ENCODE measurements around the gene DNAJC10.

DNAJC10 gene

DNA sequence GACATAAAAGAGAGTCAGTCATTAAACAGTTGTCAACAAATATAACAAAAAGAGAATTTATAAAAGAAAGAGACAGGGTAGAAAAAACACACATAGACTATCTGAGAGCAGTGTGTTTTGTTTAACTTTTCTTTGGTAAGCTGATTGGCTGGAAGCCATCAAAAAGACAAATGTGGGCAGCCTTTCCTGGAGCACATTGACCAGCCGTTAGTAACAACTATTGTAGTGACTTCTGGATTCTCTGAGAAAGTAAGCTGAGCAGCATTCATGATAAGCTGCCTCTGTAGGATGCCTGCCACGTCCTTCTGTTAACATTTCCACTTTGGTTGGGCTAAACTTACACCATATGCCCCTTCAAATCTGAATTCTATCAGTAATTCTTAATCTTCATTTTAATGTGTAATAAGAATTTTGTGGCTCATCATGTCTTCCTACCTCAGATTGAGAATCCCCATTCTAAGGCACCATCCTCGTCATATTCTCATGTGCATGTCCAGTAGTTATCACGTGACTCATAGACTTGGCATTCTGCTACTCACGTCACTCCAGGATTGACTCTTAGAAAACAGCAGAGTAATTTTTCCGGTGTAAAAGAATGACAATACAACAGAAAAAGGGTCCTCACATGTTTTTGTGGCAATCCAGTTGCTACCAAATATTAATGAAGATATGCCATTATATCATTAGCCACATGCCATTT, 43.4 kb upstream of the DNAJC10 start:
- Histone ChIP-seq H4K8ac (ENCODE audit: low read depth, low read length) (no peak overlapping the region), H3K9ac (ENCODE audit: low read length) (no peak overlapping the region), H2BK5ac (ENCODE audit: low read depth, low read length, poor library complexity) (no peak overlapping the region), H2BK12ac (ENCODE audit: low read length) (no peak overlapping the region), H3K4me1 (ENCODE audit: control insufficient read depth in 1 of 2, insufficient read depth in 2 of 2, low read length in 2 of 2) (no peaks in the 10 kb centered on the region), H3K14ac (ENCODE audit: low read length) (no peak overlapping the region), H3K18ac (ENCODE audit: low read length) (no peak overlapping the region), H3K4ac (ENCODE audit: low read depth, low read length) (no peak overlapping the region), H2AK5ac (ENCODE audit: low read length) (no peak overlapping the region), H2BK120ac (ENCODE audit: insufficient read depth, low read length, poor library complexity) (no peak overlapping the region), H3K23ac (ENCODE audit: low read length) (no peak overlapping the region), H3K79me1 (ENCODE audit: low read length) (no peaks in the 10 kb centered on the region), H3K27me3 (ENCODE audit: insufficient read depth, low read length) (no peaks in the 10 kb centered on the region), H4K91ac (ENCODE audit: low read depth, low read length) (no peak overlapping the region), H3K36me3 (ENCODE audit: control insufficient read depth in 1 of 2, insufficient read depth in 2 of 2, low read length in 2 of 2) (no peaks in the 10 kb centered on the region), H3K9me3 (ENCODE audit: insufficient read depth, low read depth, low read length) (no peaks in the 10 kb centered on the region), H3K4me2 (ENCODE audit: low read length) (no peak overlapping the region), H3K79me2 (ENCODE audit: control insufficient read depth, insufficient read depth, low read length, poor library complexity) (no peaks in the 10 kb centered on the region), H3K27ac (ENCODE audit: low read depth, low read length) (no peak overlapping the region), H4K12ac (ENCODE audit: low read depth, low read length) (no peak overlapping the region), H3K4me3 (ENCODE audit: low read depth, low read length) (no peak overlapping the region), H2AFZ (ENCODE audit: insufficient read depth, low read length, poor library complexity) (no peak overlapping the region)
- no CpG with 5 or more reads among the region's 6 CpGs for WGBS (ENCODE audit: extremely low coverage, insufficient coverage, insufficient read length)
- peak in 1 of 2 donors; percentile 61 for DNase-seq

DNA sequence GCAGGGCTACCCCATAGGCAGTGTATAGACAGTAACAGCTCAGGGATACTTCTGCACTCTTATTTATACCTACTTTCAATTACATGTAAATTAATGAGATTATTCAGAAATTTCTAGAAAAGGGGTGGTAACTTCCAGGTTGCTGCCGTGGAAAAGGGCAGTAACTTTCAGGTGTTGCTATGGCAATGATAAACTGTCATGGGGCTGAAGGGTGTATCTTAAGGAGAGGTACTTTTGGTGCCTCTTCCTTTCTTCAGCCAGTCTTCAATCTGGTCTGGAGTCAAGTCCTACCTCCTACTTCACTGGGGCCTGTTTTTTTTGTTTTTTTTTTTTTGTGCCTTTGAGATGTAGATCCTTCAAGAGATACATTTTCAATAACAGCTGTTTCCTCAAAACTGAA, 35.2 kb upstream of the DNAJC10 start:
- Histone ChIP-seq H3K27me3 (ENCODE audit: insufficient read depth, low read length) (no peaks in the 10 kb centered on the region), H3K4me1 (ENCODE audit: control insufficient read depth in 1 of 2, insufficient read depth in 2 of 2, low read length in 2 of 2) (no peaks in the 10 kb centered on the region), H3K4ac (ENCODE audit: low read depth, low read length) (no peak overlapping the region), H3K9ac (ENCODE audit: low read length) (no peak overlapping the region), H3K79me2 (ENCODE audit: control insufficient read depth, insufficient read depth, low read length, poor library complexity) (no peaks in the 10 kb centered on the region), H3K27ac (ENCODE audit: low read depth, low read length) (no peak overlapping the region), H2BK120ac (ENCODE audit: insufficient read depth, low read length, poor library complexity) (no peak overlapping the region), H3K4me3 (ENCODE audit: low read depth, low read length) (no peak overlapping the region), H3K79me1 (ENCODE audit: low read length) (no peaks in the 10 kb centered on the region), H2BK12ac (ENCODE audit: low read length) (no peak overlapping the region), H3K36me3 (ENCODE audit: control insufficient read depth in 1 of 2, insufficient read depth in 2 of 2, low read length in 2 of 2) (no peaks in the 10 kb centered on the region), H3K23ac (ENCODE audit: low read length) (no peak overlapping the region), H4K12ac (ENCODE audit: low read depth, low read length) (no peak overlapping the region), H3K4me2 (ENCODE audit: low read length) (no peak overlapping the region), H2AFZ (ENCODE audit: insufficient read depth, low read length, poor library complexity) (no peak overlapping the region), H2BK5ac (ENCODE audit: low read depth, low read length, poor library complexity) (no peak overlapping the region), H4K8ac (ENCODE audit: low read depth, low read length) (no peak overlapping the region), H3K14ac (ENCODE audit: low read length) (no peak overlapping the region), H3K18ac (ENCODE audit: low read length) (no peak overlapping the region), H2AK5ac (ENCODE audit: low read length) (no peak overlapping the region), H4K91ac (ENCODE audit: low read depth, low read length) (no peak overlapping the region), H3K9me3 (ENCODE audit: insufficient read depth, low read depth, low read length) (no peaks in the 10 kb centered on the region)
- no CpG with 5 or more reads among the region's 1 CpG for WGBS (ENCODE audit: extremely low coverage, insufficient coverage, insufficient read length)
- DNase-seq = no peak

GRCh38 chr2:182682210-182682609, 33.8 kb upstream of the DNAJC10 start:
- no peak overlapping the region for H3K14ac ChIP-seq (ENCODE audit: low read length)
- no peaks in the 10 kb centered on the region for H3K27me3 ChIP-seq (ENCODE audit: insufficient read depth, low read length)
- no peak overlapping the region for H4K12ac ChIP-seq (ENCODE audit: low read depth, low read length)
- H3K4me1 ChIP-seq (ENCODE audit: control insufficient read depth in 1 of 2, insufficient read depth in 2 of 2, low read length in 2 of 2) = no peaks in the 10 kb centered on the region
- H3K4ac ChIP-seq (ENCODE audit: low read depth, low read length) = no peak overlapping the region
- H3K36me3 ChIP-seq (ENCODE audit: control insufficient read depth in 1 of 2, insufficient read depth in 2 of 2, low read length in 2 of 2) = no peaks in the 10 kb centered on the region
- H4K8ac ChIP-seq (ENCODE audit: low read depth, low read length) = no peak overlapping the region
- H2BK120ac ChIP-seq (ENCODE audit: insufficient read depth, low read length, poor library complexity) = no peak overlapping the region
- H3K9ac ChIP-seq (ENCODE audit: low read length) = no peak overlapping the region
- H2AK5ac ChIP-seq (ENCODE audit: low read length) = no peak overlapping the region
- H3K4me2 ChIP-seq (ENCODE audit: low read length) = no peak overlapping the region
- H3K4me3 ChIP-seq (ENCODE audit: low read depth, low read length) = no peak overlapping the region
- H3K27ac ChIP-seq (ENCODE audit: low read depth, low read length) = no peak overlapping the region
- WGBS (ENCODE audit: extremely low coverage, insufficient coverage, insufficient read length) = no CpG with 5 or more reads among the region's 1 CpG
- no peaks in the 10 kb centered on the region for H3K79me2 ChIP-seq (ENCODE audit: control insufficient read depth, insufficient read depth, low read length, poor library complexity)
- H2AFZ ChIP-seq (ENCODE audit: insufficient read depth, low read length, poor library complexity) = no peak overlapping the region
- DNase-seq = no peak
- H2BK5ac ChIP-seq (ENCODE audit: low read depth, low read length, poor library complexity) = no peak overlapping the region
- H3K79me1 ChIP-seq (ENCODE audit: low read length) = no peaks in the 10 kb centered on the region
- peaks cover 2% of the 10 kb centered on the region for H3K9me3 ChIP-seq (ENCODE audit: insufficient read depth, low read depth, low read length)
- H2BK12ac ChIP-seq (ENCODE audit: low read length) = no peak overlapping the region
- H3K23ac ChIP-seq (ENCODE audit: low read length) = no peak overlapping the region
- no peak overlapping the region for H4K91ac ChIP-seq (ENCODE audit: low read depth, low read length)
- H3K18ac ChIP-seq (ENCODE audit: low read length) = no peak overlapping the region

DNA sequence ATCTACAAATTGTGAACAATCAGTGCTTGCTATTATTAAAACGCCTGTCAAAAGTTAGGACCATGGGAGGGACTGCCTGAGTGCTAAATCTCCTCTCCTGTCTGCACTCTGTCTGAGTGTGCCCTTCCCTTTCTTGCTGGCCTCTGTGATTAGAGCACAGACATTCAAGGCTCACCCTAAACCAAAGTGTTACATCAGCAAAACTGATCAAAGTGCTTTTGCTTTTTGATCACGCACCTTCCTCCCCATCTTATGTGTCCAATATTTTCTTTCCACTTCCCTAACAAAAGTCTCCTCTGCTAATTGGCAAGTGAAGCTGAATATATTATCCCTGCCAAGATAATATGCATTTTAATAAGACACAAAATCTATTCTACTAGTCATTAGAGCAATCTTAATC, 30.5 kb upstream of the DNAJC10 start:
- WGBS (ENCODE audit: extremely low coverage, insufficient coverage, insufficient read length) = no CpG with 5 or more reads among the region's 2 CpGs
- Histone ChIP-seq H3K27ac (ENCODE audit: low read depth, low read length) (no peak overlapping the region), H3K4me1 (ENCODE audit: control insufficient read depth in 1 of 2, insufficient read depth in 2 of 2, low read length in 2 of 2) (no peaks in the 10 kb centered on the region), H3K9ac (ENCODE audit: low read length) (no peak overlapping the region), H2AK5ac (ENCODE audit: low read length) (no peak overlapping the region), H3K27me3 (ENCODE audit: insufficient read depth, low read length) (no peaks in the 10 kb centered on the region), H4K12ac (ENCODE audit: low read depth, low read length) (no peak overlapping the region), H4K8ac (ENCODE audit: low read depth, low read length) (no peak overlapping the region), H3K4me3 (ENCODE audit: low read depth, low read length) (no peak overlapping the region), H3K36me3 (ENCODE audit: control insufficient read depth in 1 of 2, insufficient read depth in 2 of 2, low read length in 2 of 2) (no peaks in the 10 kb centered on the region), H2BK5ac (ENCODE audit: low read depth, low read length, poor library complexity) (no peak overlapping the region), H3K4me2 (ENCODE audit: low read length) (no peak overlapping the region), H3K9me3 (ENCODE audit: insufficient read depth, low read depth, low read length) (peaks cover 2% of the 10 kb centered on the region), H3K18ac (ENCODE audit: low read length) (no peak overlapping the region), H3K23ac (ENCODE audit: low read length) (no peak overlapping the region), H4K91ac (ENCODE audit: low read depth, low read length) (no peak overlapping the region), H2AFZ (ENCODE audit: insufficient read depth, low read length, poor library complexity) (no peak overlapping the region), H3K14ac (ENCODE audit: low read length) (no peak overlapping the region), H3K4ac (ENCODE audit: low read depth, low read length) (no peak overlapping the region), H2BK120ac (ENCODE audit: insufficient read depth, low read length, poor library complexity) (no peak overlapping the region), H3K79me2 (ENCODE audit: control insufficient read depth, insufficient read depth, low read length, poor library complexity) (no peaks in the 10 kb centered on the region), H3K79me1 (ENCODE audit: low read length) (no peaks in the 10 kb centered on the region), H2BK12ac (ENCODE audit: low read length) (no peak overlapping the region)
- no peak for DNase-seq
